ENCODE data around the gene TACC2.
A peak's percentile ranks its signal among the peaks of the same experiment; 100 is the strongest.

TACC2 gene

GRCh38 chr10:122044045-122044661 lies 55.2 kb downstream of the TACC2 start:
- no peaks in the 10 kb centered on the region for H3K27me3 ChIP-seq (ENCODE audit: control insufficient read depth in 2 of 2, insufficient read depth in 2 of 2, low read length in 2 of 2)
- no peak overlapping the region for H3K9ac ChIP-seq (ENCODE audit: low read depth in 1 of 2, low read length in 2 of 2)
- H3K9me3 ChIP-seq (ENCODE audit: control insufficient read depth in 2 of 2, low read length in 2 of 2) = no peaks in the 10 kb centered on the region
- no peaks in the 10 kb centered on the region for H3K36me3 ChIP-seq (ENCODE audit: control insufficient read depth in 2 of 2, insufficient read depth in 2 of 2, low read length in 2 of 2)
- H3K4me3 ChIP-seq (ENCODE audit: low read length in 2 of 2) = no peak overlapping the region
- H3K27ac ChIP-seq (ENCODE audit: low read depth in 2 of 2, low read length in 2 of 2) = peak overlapping the region in 1 of 2 donors; percentile 45
- peaks cover 4 to 7% of the 10 kb centered on the region in 2 donors for H3K4me1 ChIP-seq (ENCODE audit: control insufficient read depth in 2 of 2, insufficient read depth in 2 of 2, low read length in 2 of 2)

GRCh38 chr10:122044713-122045112 lies 55.8 kb downstream of the TACC2 start:
- H3K9me3 ChIP-seq (ENCODE audit: control insufficient read depth in 2 of 2, low read length in 2 of 2) = no peaks in the 10 kb centered on the region
- H3K4me1 ChIP-seq (ENCODE audit: control insufficient read depth in 2 of 2, insufficient read depth in 2 of 2, low read length in 2 of 2) = peaks cover 4 to 8% of the 10 kb centered on the region in 2 donors
- H3K9ac ChIP-seq (ENCODE audit: low read depth in 1 of 2, low read length in 2 of 2) = no peak overlapping the region
- no peak overlapping the region for H3K27ac ChIP-seq (ENCODE audit: low read depth in 2 of 2, low read length in 2 of 2)
- no peak overlapping the region for H3K4me3 ChIP-seq (ENCODE audit: low read length in 2 of 2)
- no peaks in the 10 kb centered on the region for H3K27me3 ChIP-seq (ENCODE audit: control insufficient read depth in 2 of 2, insufficient read depth in 2 of 2, low read length in 2 of 2)
- no peaks in the 10 kb centered on the region for H3K36me3 ChIP-seq (ENCODE audit: control insufficient read depth in 2 of 2, insufficient read depth in 2 of 2, low read length in 2 of 2)

- Histone ChIP-seq H3K4me3 (ENCODE audit: low read length in 2 of 2) (no peak overlapping the region), H3K27me3 (ENCODE audit: control insufficient read depth in 2 of 2, insufficient read depth in 2 of 2, low read length in 2 of 2) (no peaks in the 10 kb centered on the region), H3K27ac (ENCODE audit: low read depth in 2 of 2, low read length in 2 of 2) (no peak overlapping the region), H3K4me1 (ENCODE audit: control insufficient read depth in 2 of 2, insufficient read depth in 2 of 2, low read length in 2 of 2) (peaks cover 4 to 9% of the 10 kb centered on the region in 2 donors), H3K9ac (ENCODE audit: low read depth in 1 of 2, low read length in 2 of 2) (no peak overlapping the region), H3K36me3 (ENCODE audit: control insufficient read depth in 2 of 2, insufficient read depth in 2 of 2, low read length in 2 of 2) (no peaks in the 10 kb centered on the region), H3K9me3 (ENCODE audit: control insufficient read depth in 2 of 2, low read length in 2 of 2) (no peaks in the 10 kb centered on the region)
Measured at GRCh38 chr10:122045212-122045611, 56.2 kb downstream of the TACC2 start.

GRCh38 chr10:122047560-122047959 lies 58.6 kb downstream of the TACC2 start:
- Histone ChIP-seq H3K9ac (ENCODE audit: low read depth in 1 of 2, low read length in 2 of 2) (no peak overlapping the region), H3K9me3 (ENCODE audit: control insufficient read depth in 2 of 2, low read length in 2 of 2) (no peaks in the 10 kb centered on the region), H3K27me3 (ENCODE audit: control insufficient read depth in 2 of 2, insufficient read depth in 2 of 2, low read length in 2 of 2) (no peaks in the 10 kb centered on the region), H3K27ac (ENCODE audit: low read depth in 2 of 2, low read length in 2 of 2) (no peak overlapping the region), H3K4me3 (ENCODE audit: low read length in 2 of 2) (no peak overlapping the region), H3K4me1 (ENCODE audit: control insufficient read depth in 2 of 2, insufficient read depth in 2 of 2, low read length in 2 of 2) (peaks cover 13 to 18% of the 10 kb centered on the region in 2 donors), H3K36me3 (ENCODE audit: control insufficient read depth in 2 of 2, insufficient read depth in 2 of 2, low read length in 2 of 2) (no peaks in the 10 kb centered on the region)

- Histone ChIP-seq H3K27ac (ENCODE audit: low read depth in 2 of 2, low read length in 2 of 2) (no peak overlapping the region), H3K9ac (ENCODE audit: low read depth in 1 of 2, low read length in 2 of 2) (no peak overlapping the region), H3K27me3 (ENCODE audit: control insufficient read depth in 2 of 2, insufficient read depth in 2 of 2, low read length in 2 of 2) (no peaks in the 10 kb centered on the region), H3K4me1 (ENCODE audit: control insufficient read depth in 2 of 2, insufficient read depth in 2 of 2, low read length in 2 of 2) (peaks cover 12 to 18% of the 10 kb centered on the region in 2 donors), H3K9me3 (ENCODE audit: control insufficient read depth in 2 of 2, low read length in 2 of 2) (no peaks in the 10 kb centered on the region), H3K36me3 (ENCODE audit: control insufficient read depth in 2 of 2, insufficient read depth in 2 of 2, low read length in 2 of 2) (peaks cover 0 to 3% of the 10 kb centered on the region in 2 donors), H3K4me3 (ENCODE audit: low read length in 2 of 2) (no peak overlapping the region)
Measured at GRCh38 chr10:122049076-122049475, 60.1 kb downstream of the TACC2 start.

GRCh38 chr10:122050311-122050710 lies 61.3 kb downstream of the TACC2 start:
- Histone ChIP-seq H3K4me1 (ENCODE audit: control insufficient read depth in 2 of 2, insufficient read depth in 2 of 2, low read length in 2 of 2) (peaks cover 9 to 12% of the 10 kb centered on the region in 2 donors), H3K4me3 (ENCODE audit: low read length in 2 of 2) (peak overlapping the region in 1 of 2 donors; percentile 9), H3K27ac (ENCODE audit: low read depth in 2 of 2, low read length in 2 of 2) (peak overlapping the region; percentile 73 to 78), H3K9ac (ENCODE audit: low read depth in 1 of 2, low read length in 2 of 2) (peak overlapping the region in 1 of 2 donors; percentile 46), H3K9me3 (ENCODE audit: control insufficient read depth in 2 of 2, low read length in 2 of 2) (no peaks in the 10 kb centered on the region), H3K36me3 (ENCODE audit: control insufficient read depth in 2 of 2, insufficient read depth in 2 of 2, low read length in 2 of 2) (peaks cover 0 to 3% of the 10 kb centered on the region in 2 donors), H3K27me3 (ENCODE audit: control insufficient read depth in 2 of 2, insufficient read depth in 2 of 2, low read length in 2 of 2) (no peaks in the 10 kb centered on the region)

GRCh38 chr10:122050811-122051210 lies 61.8 kb downstream of the TACC2 start:
- H3K4me1 ChIP-seq (ENCODE audit: control insufficient read depth in 2 of 2, insufficient read depth in 2 of 2, low read length in 2 of 2) = peaks cover 9 to 12% of the 10 kb centered on the region in 2 donors
- peaks cover 0 to 3% of the 10 kb centered on the region in 2 donors for H3K36me3 ChIP-seq (ENCODE audit: control insufficient read depth in 2 of 2, insufficient read depth in 2 of 2, low read length in 2 of 2)
- no peaks in the 10 kb centered on the region for H3K27me3 ChIP-seq (ENCODE audit: control insufficient read depth in 2 of 2, insufficient read depth in 2 of 2, low read length in 2 of 2)
- H3K27ac ChIP-seq (ENCODE audit: low read depth in 2 of 2, low read length in 2 of 2) = peak overlapping the region; percentile 65 to 73
- H3K9ac ChIP-seq (ENCODE audit: low read depth in 1 of 2, low read length in 2 of 2) = no peak overlapping the region
- no peaks in the 10 kb centered on the region for H3K9me3 ChIP-seq (ENCODE audit: control insufficient read depth in 2 of 2, low read length in 2 of 2)
- peak overlapping the region in 1 of 2 donors; percentile 4 for H3K4me3 ChIP-seq (ENCODE audit: low read length in 2 of 2)

- Histone ChIP-seq H3K4me3 (ENCODE audit: low read length in 2 of 2) (no peak overlapping the region), H3K9ac (ENCODE audit: low read depth in 1 of 2, low read length in 2 of 2) (no peak overlapping the region), H3K9me3 (ENCODE audit: control insufficient read depth in 2 of 2, low read length in 2 of 2) (no peaks in the 10 kb centered on the region), H3K36me3 (ENCODE audit: control insufficient read depth in 2 of 2, insufficient read depth in 2 of 2, low read length in 2 of 2) (peaks cover 0 to 3% of the 10 kb centered on the region in 2 donors), H3K4me1 (ENCODE audit: control insufficient read depth in 2 of 2, insufficient read depth in 2 of 2, low read length in 2 of 2) (peaks cover 14 to 16% of the 10 kb centered on the region in 2 donors), H3K27me3 (ENCODE audit: control insufficient read depth in 2 of 2, insufficient read depth in 2 of 2, low read length in 2 of 2) (no peaks in the 10 kb centered on the region), H3K27ac (ENCODE audit: low read depth in 2 of 2, low read length in 2 of 2) (no peak overlapping the region)
Measured at GRCh38 chr10:122051609-122052385, 62.8 kb downstream of the TACC2 start.

- H3K4me3 ChIP-seq (ENCODE audit: low read length in 2 of 2) = no peak overlapping the region
- H3K27ac ChIP-seq (ENCODE audit: low read depth in 2 of 2, low read length in 2 of 2) = no peak overlapping the region
- H3K9ac ChIP-seq (ENCODE audit: low read depth in 1 of 2, low read length in 2 of 2) = no peak overlapping the region
- H3K36me3 ChIP-seq (ENCODE audit: control insufficient read depth in 2 of 2, insufficient read depth in 2 of 2, low read length in 2 of 2) = peaks cover 0 to 3% of the 10 kb centered on the region in 2 donors
- no peaks in the 10 kb centered on the region for H3K9me3 ChIP-seq (ENCODE audit: control insufficient read depth in 2 of 2, low read length in 2 of 2)
- H3K4me1 ChIP-seq (ENCODE audit: control insufficient read depth in 2 of 2, insufficient read depth in 2 of 2, low read length in 2 of 2) = peaks cover 17 to 18% of the 10 kb centered on the region in 2 donors
- no peaks in the 10 kb centered on the region for H3K27me3 ChIP-seq (ENCODE audit: control insufficient read depth in 2 of 2, insufficient read depth in 2 of 2, low read length in 2 of 2)
Measured at GRCh38 chr10:122052701-122053100, 63.7 kb downstream of the TACC2 start.

- H3K4me1 ChIP-seq (ENCODE audit: control insufficient read depth in 2 of 2, insufficient read depth in 2 of 2, low read length in 2 of 2) = peaks cover 17 to 18% of the 10 kb centered on the region in 2 donors
- H3K36me3 ChIP-seq (ENCODE audit: control insufficient read depth in 2 of 2, insufficient read depth in 2 of 2, low read length in 2 of 2) = peaks cover 0 to 3% of the 10 kb centered on the region in 2 donors
- H3K9ac ChIP-seq (ENCODE audit: low read depth in 1 of 2, low read length in 2 of 2) = no peak overlapping the region
- H3K27me3 ChIP-seq (ENCODE audit: control insufficient read depth in 2 of 2, insufficient read depth in 2 of 2, low read length in 2 of 2) = no peaks in the 10 kb centered on the region
- no peak overlapping the region for H3K27ac ChIP-seq (ENCODE audit: low read depth in 2 of 2, low read length in 2 of 2)
- H3K9me3 ChIP-seq (ENCODE audit: control insufficient read depth in 2 of 2, low read length in 2 of 2) = no peaks in the 10 kb centered on the region
- H3K4me3 ChIP-seq (ENCODE audit: low read length in 2 of 2) = no peak overlapping the region
Measured at GRCh38 chr10:122053314-122053713, 64.4 kb downstream of the TACC2 start.
